GM12872 (cell line): ENCODE data around the gene RPAIN.

Experiments
- TF ChIP-seq, protein P1 (sequence below): IDR thresholded peaks from 3 replicates; pipeline ENCODE4 v1.5.1; 2011; ENCODE audit warnings: low read depth, mild to moderate bottlenecking, low read length, moderate library complexity; ENCODE audit not compliant: insufficient read depth

Gene RPAIN, protein sequence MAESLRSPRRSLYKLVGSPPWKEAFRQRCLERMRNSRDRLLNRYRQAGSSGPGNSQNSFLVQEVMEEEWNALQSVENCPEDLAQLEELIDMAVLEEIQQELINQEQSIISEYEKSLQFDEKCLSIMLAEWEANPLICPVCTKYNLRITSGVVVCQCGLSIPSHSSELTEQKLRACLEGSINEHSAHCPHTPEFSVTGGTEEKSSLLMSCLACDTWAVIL

GRCh38 chr17:5419959-5420653, at the start of gene RPAIN:
Gene RPAIN, plus strand, starts transcription at chr17:5420182. Its CDS starts 29 bp downstream, at chr17:5420211.
- TF ChIP-seq, protein P1, sequence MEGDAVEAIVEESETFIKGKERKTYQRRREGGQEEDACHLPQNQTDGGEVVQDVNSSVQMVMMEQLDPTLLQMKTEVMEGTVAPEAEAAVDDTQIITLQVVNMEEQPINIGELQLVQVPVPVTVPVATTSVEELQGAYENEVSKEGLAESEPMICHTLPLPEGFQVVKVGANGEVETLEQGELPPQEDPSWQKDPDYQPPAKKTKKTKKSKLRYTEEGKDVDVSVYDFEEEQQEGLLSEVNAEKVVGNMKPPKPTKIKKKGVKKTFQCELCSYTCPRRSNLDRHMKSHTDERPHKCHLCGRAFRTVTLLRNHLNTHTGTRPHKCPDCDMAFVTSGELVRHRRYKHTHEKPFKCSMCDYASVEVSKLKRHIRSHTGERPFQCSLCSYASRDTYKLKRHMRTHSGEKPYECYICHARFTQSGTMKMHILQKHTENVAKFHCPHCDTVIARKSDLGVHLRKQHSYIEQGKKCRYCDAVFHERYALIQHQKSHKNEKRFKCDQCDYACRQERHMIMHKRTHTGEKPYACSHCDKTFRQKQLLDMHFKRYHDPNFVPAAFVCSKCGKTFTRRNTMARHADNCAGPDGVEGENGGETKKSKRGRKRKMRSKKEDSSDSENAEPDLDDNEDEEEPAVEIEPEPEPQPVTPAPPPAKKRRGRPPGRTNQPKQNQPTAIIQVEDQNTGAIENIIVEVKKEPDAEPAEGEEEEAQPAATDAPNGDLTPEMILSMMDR, result no peak

DNA sequence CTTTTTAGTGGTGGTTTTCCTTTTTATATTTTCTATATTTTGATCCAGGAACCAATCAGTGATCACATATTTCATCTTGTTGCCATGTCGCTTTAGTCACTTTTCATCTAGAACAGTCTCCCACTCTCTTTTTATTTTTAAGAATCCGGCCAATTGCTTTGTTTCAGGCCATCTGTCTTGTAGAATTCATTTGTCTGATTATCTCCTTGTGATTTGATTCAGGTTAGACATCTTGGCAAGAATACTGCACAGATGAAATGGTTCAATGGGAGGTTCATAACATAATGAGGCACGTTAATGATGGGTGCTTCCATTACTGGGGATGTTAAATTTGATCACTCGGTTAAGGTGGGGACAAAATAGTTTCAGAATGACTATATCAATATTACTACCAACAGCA, 49.6 kb upstream of the RPAIN start:
- TF ChIP-seq, protein P1, result no peak

DNA sequence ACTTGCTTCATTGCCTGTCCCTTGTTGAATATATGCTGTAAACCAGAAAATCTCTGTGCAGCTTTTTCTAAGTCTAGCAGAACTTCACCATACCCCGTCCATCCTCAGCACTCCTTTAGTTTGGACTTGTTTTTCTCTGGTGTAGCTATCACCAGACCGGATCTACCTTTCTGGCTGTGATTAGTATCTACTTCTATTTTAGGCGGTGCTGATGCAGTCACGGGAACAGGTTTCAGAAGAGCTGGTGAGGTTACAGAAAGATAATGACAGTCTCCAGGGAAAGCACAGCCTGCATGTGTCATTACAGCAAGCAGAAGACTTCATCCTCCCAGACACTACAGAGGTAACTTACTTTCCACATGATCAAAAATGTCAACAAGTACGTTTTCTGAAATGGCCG, 46.9 kb upstream of the RPAIN start:
- TF ChIP-seq, protein P1, result no peak

- TF ChIP-seq, protein P1, result no peak
Measured at GRCh38 chr17:5378566-5379207, 41.3 kb upstream of the RPAIN start.

DNA sequence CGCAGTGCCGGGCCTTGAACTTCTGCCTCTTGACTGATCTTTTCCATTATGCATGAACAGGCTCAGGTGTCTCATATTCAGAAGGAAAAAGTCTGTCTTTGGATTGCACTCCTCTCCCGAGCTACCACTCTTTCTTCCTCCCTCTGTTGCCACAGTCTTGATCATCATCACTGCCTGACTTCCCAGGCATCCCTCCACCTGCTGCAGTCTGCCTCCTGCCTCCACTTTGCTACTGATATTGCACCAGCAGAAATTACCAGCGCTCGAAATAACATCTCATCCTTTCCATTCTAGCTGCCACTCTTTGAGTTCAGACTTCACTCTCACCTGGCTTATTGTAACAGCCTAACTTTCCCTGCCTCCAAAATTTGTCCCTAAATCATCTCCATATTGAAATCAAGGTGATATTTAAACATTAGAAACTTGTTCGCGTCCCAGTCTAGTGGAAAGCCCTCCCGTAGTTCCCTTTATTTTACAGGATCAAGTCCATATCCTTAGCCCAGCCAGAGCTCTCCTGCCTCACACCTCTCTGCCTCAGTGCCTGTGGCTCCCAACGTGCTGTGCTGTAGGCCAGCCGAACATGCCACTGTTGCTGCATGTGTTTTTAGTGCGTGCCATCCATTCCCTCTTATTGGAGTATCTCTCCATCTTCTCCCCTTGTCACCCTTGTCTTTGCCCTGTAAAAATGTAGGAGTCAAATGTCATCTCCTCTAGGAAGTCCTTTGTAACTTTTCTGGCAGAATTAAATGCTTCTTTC, 40.5 kb upstream of the RPAIN start:
- TF ChIP-seq, protein P1, result no peak

DNA sequence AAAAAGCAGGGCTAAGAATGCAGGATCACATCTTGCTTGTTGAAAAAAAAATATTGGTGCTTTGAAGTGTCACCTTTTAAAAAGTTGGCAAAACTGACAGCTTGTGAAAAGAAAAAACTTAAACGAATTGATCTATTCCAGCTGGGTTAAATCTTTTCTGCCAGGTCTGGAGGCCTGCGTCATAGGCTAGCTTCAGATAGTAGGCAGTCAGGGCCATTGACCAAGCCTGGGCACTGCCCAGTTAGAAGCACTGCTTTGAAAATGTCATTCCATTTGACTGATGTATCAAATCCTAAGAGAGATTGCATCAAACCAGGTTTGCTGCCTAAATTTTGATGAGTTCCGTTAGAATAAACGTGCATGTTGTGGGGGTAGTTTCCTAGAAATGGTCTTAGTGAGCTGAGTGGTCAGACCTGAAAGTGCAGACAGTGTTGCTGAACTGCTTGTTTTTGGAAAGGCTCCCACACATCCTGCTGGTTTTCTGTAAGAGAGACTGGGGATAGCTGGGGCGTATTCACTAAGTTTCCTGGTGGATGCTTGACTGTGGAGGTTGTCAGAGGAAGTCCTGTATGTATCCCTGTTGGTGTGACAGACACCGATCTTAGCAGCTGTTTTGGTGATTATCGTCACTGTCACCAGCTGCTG, 39.4 kb upstream of the RPAIN start:
- TF ChIP-seq, protein P1, result no peak
